Activated CD4-positive, alpha-beta T cell treated with anti-CD3 and anti-CD28 coated beads, Interleukin-2, Interleukin-4, amounts not matched to agents 100 ng/mL and 50 ng/mL, durations not matched to agents 16 hours and 8 hours (primary cell): ENCODE measurements around the gene C6orf136.

Source experiments
- DNase-seq: peaks from one replicate; pipeline ENCODE4 v3.0.0-alpha.2; 2020; ENCODE audit warnings: low spot score

Gene C6orf136

GRCh38 chr6:30615958-30616810 is 30.7 kb upstream of the C6orf136 start:
- peak; percentile 40 for DNase-seq

- peak; percentile 100 for DNase-seq
Observed at GRCh38 chr6:30616811-30617564, 29.9 kb upstream of the C6orf136 start, which contains the start of gene PPP1R10. PPP1R10 (minus strand) TSS chr6:30617243; CDS start chr6:30609944, 7,299 bp downstream.

GRCh38 chr6:30617565-30618269 is 29.2 kb upstream of the C6orf136 start, which contains the start of gene MRPS18B:
MRPS18B (plus strand) TSS chr6:30617840; CDS start chr6:30617866, 26 bp downstream.
- DNase-seq, result peak; percentile 98

GRCh38 chr6:30618270-30618797 is 28.6 kb upstream of the C6orf136 start:
- no peak for DNase-seq

- no peak for DNase-seq
Observed at GRCh38 chr6:30619561-30619960, 27.4 kb upstream of the C6orf136 start.

- no peak for DNase-seq
Observed at GRCh38 chr6:30625511-30625910, 21.4 kb upstream of the C6orf136 start.

GRCh38 chr6:30626484-30627366 is 20.2 kb upstream of the C6orf136 start, which contains the start of gene ATAT1:
ATAT1 (plus strand) TSS chr6:30626874.
- DNase-seq, result peak; percentile 88

GRCh38 chr6:30635834-30636233 is 11.1 kb upstream of the C6orf136 start:
- DNase-seq, result no peak

GRCh38 chr6:30640481-30640880 is 6.5 kb upstream of the C6orf136 start:
- DNase-seq, result no peak

GRCh38 chr6:30641048-30641447 is 5.9 kb upstream of the C6orf136 start:
- no peak for DNase-seq

GRCh38 chr6:30643656-30644055 is 3.3 kb upstream of the C6orf136 start:
- DNase-seq, result no peak

GRCh38 chr6:30644769-30645168 is 2.2 kb upstream of the C6orf136 start:
- no peak for DNase-seq

- no peak for DNase-seq
Observed at GRCh38 chr6:30645989-30646388, 944 bp upstream of the C6orf136 start.

- peak; percentile 75 for DNase-seq
Observed at GRCh38 chr6:30647242-30648116, 546 bp downstream of the C6orf136 start.

- DNase-seq, result no peak
Observed at GRCh38 chr6:30651143-30651542, 4.2 kb downstream of the C6orf136 start.

GRCh38 chr6:30654798-30655742 is 8.1 kb downstream of the C6orf136 start:
- DNase-seq, result no peak

GRCh38 chr6:30655743-30656094 is 8.8 kb downstream of the C6orf136 start:
- no peak for DNase-seq

GRCh38 chr6:30656513-30656912 is 9.6 kb downstream of the C6orf136 start:
- DNase-seq, result no peak

- DNase-seq, result no peak
Observed at GRCh38 chr6:30657454-30657853, 10.5 kb downstream of the C6orf136 start.
